ENCODE data around the gene PODN. TPM values are rescaled to one million over a fixed set of nuclear protein-coding genes. Genes with fewer than 3 reads are reported as not detected.

The PODN gene
- total RNA-seq, 3 donors from 2014 or later = 5.8 to 69.2 (median 18.1) TPM

GRCh38 chr1:53068314-53069099, 6.5 kb downstream of the PODN start:
- ATAC-seq (no peak), DNase-seq (no peak)
- Histone ChIP-seq H3K36me3 (ENCODE audit: low read depth) (no peaks in the 10 kb centered on the region), H3K9me3 (no peaks in the 10 kb centered on the region), H3K4me1 (ENCODE audit: low read depth) (no peaks in the 10 kb centered on the region), H3K4me3 (no peak overlapping the region)
- TF ChIP-seq CTCF (IDR thresholded peaks at IDR 0.05) = no peak
- intact Hi-C loops (cut with DNase I, micrococcal nuclease) = loop anchor here in 1 of 2 donors (10.0 kb wide), 1 partner anchor 106 kb away; no protein-coding TSS in a partner anchor

- Histone ChIP-seq H3K4me1 (ENCODE audit: low read depth) (no peaks in the 10 kb centered on the region), H3K9me3 (no peaks in the 10 kb centered on the region), H3K36me3 (ENCODE audit: low read depth) (no peaks in the 10 kb centered on the region), H3K4me3 (no peak overlapping the region)
- no peak for DNase-seq
- no peak for ATAC-seq
- no peak for TF ChIP-seq CTCF (IDR thresholded peaks at IDR 0.05)
- intact Hi-C loops (cut with DNase I, micrococcal nuclease) = loop anchor here in 1 of 2 donors (10.0 kb wide), 1 partner anchor 106 kb away; no protein-coding TSS in a partner anchor
Observed at GRCh38 chr1:53069265-53069662, 7.3 kb downstream of the PODN start.

- Histone ChIP-seq H3K4me1 (ENCODE audit: low read depth) (no peaks in the 10 kb centered on the region), H3K4me3 (no peak overlapping the region), H3K36me3 (ENCODE audit: low read depth) (no peaks in the 10 kb centered on the region), H3K9me3 (no peaks in the 10 kb centered on the region)
- intact Hi-C loops (cut with DNase I, micrococcal nuclease) = loop anchor here in 1 of 2 donors (10.0 kb wide), 1 partner anchor 105 kb away; no protein-coding TSS in a partner anchor
- no peak for TF ChIP-seq CTCF (IDR thresholded peaks at IDR 0.05)
- ATAC-seq (no peak), DNase-seq (peak in 1 of 3 donors; percentile 35)
Observed at GRCh38 chr1:53069663-53070327, 7.8 kb downstream of the PODN start.

GRCh38 chr1:53070621-53071020, 8.6 kb downstream of the PODN start:
- intact Hi-C loops (cut with DNase I, micrococcal nuclease) = no loop called here
- H3K36me3 ChIP-seq (ENCODE audit: low read depth) = no peaks in the 10 kb centered on the region
- no peaks in the 10 kb centered on the region for H3K9me3 ChIP-seq
- no peaks in the 10 kb centered on the region for H3K4me1 ChIP-seq (ENCODE audit: low read depth)
- H3K4me3 ChIP-seq = no peak overlapping the region
- TF ChIP-seq CTCF (IDR thresholded peaks at IDR 0.05) = no peak
- no peak for DNase-seq
- no peak for ATAC-seq

GRCh38 chr1:53071167-53071865, 9.3 kb downstream of the PODN start:
- DNase-seq = peak in 1 of 3 donors; percentile 28
- H3K36me3 ChIP-seq (ENCODE audit: low read depth) = no peaks in the 10 kb centered on the region
- no peak for ATAC-seq
- no peak for TF ChIP-seq CTCF (IDR thresholded peaks at IDR 0.05)
- H3K9me3 ChIP-seq = no peaks in the 10 kb centered on the region
- H3K4me3 ChIP-seq = no peak overlapping the region
- H3K4me1 ChIP-seq (ENCODE audit: low read depth) = no peaks in the 10 kb centered on the region
- intact Hi-C loops (cut with DNase I, micrococcal nuclease) = no loop called here
